GM21717 (cell line): ENCODE data around the gene SPTLC3.

Source experiments
- ATAC-seq: cut with Tn5 transposase; IDR thresholded peaks from one replicate; pipeline ENCODE4 v1.9.1; 2021; ENCODE audit warnings: mild to moderate bottlenecking, moderate library complexity; ENCODE audit not compliant: unreplicated experiment

The SPTLC3 gene

DNA sequence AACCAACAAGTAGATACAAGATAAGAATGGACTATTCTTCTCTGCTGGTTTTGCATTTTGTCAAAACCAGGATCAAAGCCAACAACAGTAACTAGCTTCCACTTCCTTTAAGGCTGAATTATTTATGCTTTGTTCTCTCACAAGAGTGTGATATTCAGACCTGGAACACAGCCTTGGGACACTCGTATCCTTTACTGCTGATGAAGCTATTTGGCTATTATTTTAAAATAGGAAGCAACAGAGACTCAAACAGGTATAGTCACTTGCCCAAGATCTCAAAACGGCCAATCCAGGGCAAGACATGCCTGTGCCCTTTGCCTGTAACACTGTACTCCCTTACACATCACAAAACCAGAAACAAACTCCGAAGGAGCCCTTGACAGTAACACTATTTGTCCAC lies 19.9 kb downstream of the SPTLC3 start:
- ATAC-seq, result no peak

DNA sequence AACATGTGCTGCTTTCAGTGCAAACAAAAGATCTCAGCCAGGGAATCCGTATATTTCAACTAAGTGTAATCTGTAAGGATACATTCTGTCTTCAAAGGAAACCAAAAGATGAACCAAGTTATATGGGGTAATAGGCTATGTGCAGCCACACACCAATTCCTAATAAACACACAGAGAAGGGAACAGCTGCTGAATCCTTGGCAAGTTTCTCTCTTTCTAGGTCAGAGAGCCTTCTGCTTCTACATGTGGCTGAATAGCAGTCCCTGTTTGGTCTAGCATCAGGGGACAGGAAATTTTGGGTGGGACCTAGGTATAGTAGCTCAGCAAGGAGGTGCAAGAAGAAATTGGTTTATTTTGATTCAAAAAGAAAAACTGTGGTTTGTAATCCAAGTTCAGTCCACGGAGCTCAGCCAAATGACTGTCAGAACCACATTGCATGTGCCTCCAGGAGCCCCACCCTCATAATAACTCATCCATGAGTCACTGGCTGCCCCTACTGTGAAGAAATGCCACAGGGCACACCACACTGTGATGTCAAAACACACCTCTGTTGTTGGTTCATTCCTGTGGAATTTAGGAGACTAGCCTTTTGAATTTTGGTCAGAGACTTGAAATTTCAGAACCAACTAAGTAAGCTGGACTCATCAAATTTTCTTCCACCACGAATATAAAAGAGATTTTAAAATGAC lies 21.1 kb downstream of the SPTLC3 start:
- ATAC-seq, result no peak

DNA sequence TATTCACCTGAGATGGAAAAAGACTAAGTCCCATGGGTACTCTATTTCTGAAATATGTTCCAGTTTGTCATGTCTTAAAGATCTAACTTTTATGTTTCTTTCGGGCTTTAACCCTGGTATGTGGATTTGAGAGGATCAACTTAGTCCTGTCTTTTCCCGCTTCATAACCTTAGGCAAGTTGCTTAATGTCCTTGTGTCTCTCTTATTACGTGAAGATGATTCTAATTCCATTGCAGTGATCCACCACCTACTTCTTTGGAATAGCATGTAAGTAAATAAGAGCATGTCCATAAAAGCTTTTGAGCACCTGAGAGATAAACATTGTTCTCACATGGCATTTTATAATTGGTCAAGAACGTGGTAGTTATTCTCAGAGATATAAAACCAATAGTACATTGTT lies 23.0 kb downstream of the SPTLC3 start:
- no peak for ATAC-seq

DNA sequence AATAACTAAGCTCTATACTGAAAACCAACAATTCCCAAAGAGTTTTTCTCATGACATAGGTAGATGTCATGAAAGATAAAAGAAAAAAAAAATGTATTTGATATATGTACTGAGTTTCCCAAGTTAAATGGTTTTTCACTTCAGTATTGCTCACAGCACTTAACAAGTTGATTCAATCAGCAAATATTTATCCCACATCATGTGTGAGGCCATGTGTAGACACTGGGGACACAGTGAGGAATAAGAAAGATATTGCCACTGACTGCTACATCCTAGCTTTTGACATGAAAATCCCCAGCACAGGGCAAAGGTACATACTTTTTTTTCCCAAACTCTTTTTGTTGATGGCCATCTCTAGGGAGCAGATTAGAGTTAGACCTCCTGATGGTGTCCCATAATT lies 25.3 kb downstream of the SPTLC3 start:
- no peak for ATAC-seq

DNA sequence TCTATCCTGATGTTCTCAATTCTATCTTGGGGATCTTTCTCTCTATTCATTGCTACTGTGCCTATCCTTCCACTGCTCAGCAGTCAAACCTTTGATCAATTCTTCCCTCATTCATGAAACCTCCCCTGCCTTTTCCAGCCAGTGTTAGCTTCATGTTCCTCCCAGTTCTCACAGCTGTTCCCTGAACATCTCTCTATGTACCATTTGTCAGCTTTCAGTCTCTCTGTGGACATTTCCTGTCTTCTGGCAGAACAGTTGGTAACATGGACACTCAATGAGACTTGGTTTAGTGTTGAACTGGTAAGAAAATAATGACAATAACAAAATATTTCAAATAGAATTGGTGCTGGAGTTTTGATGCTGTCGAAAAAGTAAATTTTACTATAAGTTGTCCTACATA lies 26.2 kb downstream of the SPTLC3 start:
- ATAC-seq, result no peak

DNA sequence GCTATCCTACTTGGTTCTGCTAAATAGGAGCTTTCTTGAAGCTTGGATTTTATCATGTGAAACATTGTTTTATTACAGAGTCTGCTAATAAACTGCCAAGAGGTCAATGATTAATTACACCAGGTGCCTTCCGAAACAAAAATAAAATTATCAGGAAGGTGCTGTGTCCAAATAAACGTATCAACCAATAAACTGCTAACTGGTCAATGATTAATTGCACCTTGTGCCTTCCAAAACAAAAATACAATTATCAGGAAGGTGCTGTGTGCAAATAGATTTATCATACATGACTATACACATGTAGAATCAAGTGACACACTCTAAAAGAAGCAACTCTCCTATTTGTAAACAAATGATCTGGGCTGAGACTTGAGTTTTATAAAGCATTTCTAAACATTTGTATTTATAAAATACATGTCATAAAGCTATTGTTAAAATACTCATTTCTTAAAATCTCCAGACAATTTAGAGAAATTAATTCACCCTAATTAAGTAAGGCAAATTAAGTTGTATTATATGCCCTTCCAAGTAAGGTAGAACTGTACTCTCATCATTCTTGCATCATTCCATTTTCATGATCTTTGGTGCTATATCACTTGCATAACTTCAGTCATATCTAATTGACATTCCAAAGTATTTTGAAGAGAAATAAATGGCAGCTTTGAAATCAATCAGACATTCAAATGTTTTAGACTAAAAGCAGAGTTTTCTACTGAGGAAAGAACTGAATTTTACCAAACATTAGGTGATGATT lies 26.8 kb downstream of the SPTLC3 start:
- ATAC-seq, result no peak

DNA sequence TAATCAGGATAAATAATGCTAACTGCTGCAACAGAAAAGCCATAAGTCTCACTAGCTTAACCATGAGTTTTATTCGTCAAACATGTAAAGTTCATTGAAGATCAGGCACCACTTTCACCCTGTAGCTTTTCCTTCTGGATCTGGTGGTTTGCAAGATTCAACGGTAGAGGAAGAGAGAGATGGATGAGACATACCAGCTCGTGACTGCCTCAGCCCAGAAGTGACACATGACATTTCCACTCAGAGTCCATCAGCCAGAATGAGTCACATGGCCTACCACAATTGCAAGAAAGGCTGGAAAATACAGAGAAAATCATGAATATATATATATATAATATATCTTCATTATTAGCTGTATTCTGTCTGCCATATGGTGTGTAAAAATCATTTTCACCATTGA lies 29.0 kb downstream of the SPTLC3 start:
- ATAC-seq, result no peak

DNA sequence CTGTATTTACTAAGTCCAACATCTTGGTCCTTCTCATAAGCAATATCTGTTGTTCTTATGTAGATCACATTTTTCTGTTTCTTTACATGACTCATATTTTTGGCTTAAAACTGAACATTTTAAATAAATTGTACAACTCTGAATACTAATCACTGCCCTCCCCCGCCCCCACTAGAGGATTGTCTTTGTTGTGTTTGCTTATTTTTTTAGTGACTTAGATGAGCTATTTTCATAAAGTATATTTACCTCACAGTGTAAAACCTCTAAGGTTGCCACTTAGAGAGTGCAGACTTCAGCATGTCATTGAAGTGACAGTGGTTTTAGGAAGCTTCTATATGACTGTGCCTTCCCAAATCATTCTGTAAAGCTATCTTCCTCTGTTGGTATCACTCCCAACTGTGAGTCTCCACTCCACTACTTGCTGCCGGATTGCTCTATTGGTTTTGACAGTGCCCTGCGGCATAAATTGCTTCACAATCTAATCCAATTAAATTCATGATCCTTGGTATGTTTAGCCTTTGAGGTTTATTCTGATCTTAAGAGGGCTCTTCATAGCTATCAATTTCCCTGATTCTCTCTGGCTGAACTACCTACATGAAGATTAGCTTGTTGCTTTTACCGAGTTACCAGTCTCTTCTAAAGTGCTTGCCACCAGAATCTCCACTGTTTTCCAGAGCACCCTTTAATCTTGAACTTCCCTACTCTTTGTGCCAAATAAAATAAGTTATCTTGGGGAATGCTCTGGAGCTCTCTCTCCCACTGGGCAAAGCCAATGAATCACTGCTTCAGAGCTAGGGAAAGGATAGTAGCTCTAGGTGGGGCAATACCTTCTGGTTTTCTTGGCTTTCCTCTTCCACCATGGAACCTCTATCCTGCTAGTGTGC lies 33.0 kb downstream of the SPTLC3 start:
- no peak for ATAC-seq

DNA sequence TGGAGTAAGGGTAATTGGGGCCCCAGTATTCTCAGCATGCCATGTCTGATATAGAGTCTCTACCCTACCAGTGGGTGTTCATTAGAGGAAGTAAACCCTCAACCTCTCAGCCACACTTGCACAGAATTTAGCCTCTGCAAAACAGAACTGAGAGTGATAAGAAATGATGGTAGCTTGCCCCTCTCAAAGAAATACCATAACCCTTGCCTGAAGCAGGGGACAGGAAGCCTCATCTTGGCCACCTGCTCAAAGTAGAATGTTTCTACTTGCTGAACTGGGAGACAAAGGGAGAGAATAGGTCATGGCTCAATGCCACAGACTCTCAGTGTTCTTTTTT lies 33.7 kb downstream of the SPTLC3 start:
- no peak for ATAC-seq

DNA sequence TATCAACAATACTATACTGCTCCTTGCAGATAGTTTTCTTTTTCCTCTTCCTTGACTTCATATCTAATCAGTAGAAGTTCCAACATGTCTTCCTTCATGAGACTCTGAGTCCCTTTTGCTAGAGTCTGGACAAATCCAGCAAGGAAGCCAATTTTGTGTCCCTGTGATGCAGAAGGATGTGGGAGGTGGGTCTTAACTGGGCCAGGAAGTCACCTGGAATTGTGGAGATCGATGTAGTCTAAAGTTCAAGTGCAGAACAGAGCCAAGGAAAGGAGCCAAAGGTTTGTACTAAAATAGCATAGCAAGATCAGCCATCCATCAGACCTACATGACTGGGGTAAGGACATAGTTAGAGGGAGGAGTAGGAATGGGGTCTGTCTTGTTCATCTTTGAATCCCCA lies 37.6 kb downstream of the SPTLC3 start:
- no peak for ATAC-seq

DNA sequence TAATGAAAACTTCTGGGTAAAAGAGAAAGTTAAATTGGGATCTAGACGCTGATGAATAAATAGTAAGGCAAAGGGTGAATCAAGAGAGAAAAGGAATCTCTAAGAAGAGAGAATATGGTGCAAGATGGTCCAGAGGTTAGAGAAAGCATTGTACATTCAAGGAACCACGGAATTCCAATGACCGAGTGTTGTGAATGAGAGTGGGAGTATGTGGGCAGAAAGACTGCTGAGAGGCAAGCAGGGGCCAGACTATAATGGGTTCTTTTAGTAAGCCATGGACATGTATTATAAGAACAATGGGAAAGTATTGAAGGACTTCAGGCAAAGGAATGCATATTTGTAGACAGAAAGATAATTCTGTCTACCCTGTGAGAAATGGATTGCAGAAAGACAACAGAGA lies 45.2 kb downstream of the SPTLC3 start:
- no peak for ATAC-seq

DNA sequence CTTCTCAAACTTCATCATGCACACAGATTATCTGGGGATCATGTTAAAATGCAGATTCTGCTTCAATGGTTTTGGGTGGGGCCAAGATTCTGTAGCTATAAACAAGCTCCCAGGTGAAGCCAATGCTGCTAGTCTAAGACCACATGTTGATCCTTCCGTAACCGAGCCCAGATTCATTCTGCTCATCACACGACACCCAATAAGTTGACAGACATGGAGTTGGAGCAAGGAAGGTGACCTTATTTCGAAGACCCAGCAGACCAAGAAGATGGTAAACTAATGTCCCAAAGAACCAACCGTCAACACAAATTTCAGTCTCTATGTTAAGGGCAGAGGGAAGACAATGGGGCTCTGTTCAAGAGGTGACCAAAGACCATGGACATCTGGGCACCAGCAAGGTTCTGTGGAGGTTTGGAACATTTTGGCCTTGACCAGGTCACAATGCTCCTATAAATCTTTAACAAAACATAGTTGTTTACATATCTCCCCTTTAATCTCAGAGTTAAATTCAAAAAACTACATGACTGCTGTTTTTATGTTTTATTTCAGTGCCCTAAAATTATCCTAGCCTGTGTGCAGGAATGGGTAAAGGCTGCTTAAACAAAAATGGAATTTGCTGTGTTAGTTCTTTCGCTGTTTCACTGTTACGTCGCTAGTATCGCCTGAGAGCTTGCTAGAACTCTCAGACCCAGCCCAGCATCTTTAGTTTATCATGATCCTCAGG lies 50.1 kb downstream of the SPTLC3 start:
- no peak for ATAC-seq

DNA sequence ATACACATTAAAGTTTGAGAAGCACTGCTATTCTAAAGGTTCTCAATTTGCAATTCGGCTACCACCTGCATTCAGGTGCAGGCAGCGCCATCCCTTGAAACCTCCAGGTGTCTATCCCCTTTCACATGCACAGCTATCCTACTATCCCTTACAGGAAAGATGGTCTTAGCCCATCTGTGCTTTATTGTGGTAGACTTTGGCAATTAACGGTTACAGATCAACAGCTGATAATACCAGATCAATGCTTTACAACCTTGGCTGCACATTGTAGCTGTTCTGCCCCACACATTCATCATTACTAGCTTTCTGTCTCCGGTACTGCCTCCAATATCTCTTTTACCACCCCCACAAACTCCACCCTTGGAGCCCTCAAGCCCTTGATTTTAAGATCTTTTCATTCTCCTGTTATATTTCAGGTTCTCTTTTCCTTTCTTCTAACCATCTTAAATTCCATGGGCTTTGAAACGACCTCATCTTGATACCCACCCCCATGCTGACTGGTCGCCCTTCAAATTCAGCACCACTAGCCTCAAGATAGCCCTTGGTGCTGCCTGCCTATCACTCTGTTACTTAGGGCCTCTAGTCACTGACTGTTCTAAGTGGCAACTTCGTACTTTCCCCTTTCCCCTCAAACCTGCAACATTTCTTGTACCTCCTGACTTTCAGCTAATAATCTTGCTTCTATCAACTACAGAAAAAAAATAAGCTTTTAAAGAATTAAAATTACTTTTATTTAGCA lies 50.8 kb downstream of the SPTLC3 start:
- ATAC-seq, result no peak

DNA sequence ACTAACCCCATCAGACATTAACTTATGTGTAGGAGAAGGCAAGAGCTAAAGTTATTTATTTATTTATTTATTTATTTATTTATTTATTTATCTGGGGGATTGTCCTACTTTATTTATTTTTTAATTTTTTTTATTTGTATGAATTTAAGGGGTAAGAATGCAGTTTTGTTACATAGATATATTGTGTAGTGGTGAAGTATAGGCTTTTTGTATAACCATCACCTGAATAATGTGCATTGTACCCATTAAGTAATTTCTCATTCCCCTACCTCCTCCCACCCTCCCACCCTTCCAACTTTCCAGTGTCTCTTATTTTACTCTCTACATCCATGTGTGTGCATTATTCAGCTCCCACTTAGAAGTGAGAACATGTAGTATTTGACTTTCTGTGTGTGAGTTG lies 51.6 kb downstream of the SPTLC3 start:
- ATAC-seq, result no peak

DNA sequence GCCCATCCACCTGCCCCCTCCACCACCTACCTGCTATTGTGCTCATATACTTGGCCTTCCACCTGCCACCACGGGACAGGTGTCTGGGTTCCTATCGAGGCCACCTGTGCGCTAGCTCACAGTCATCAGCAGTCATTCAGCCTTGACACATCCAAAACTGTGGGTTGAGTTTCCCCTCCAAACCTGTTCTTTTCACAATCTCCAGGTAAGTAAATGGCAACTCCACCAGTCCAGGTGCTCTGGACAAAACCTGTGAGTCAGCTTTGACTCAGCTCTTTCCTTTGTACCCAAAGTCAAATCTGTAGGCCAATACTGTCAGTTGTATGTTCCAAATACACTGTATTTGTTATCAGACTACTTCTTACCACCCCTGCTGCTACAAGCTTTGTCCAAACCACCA lies 52.6 kb downstream of the SPTLC3 start:
- no peak for ATAC-seq

DNA sequence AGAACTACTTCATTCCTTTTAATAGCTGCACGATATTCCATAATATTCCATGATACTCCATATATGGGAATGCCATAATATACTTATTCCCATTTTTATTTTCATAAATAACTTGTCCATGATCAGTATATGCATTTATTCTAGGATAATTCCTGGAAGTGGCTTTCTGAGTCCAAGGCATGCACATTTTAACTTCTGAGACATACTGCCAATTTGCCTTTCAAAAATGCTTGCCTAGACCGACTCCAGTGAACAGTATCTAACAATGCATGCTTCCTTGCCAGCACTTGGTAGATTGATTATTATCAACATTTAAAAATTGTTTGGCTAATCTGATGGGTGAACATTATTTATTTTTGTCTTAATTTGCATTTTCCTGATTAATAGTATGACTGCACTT lies 54.0 kb downstream of the SPTLC3 start:
- ATAC-seq, result no peak

DNA sequence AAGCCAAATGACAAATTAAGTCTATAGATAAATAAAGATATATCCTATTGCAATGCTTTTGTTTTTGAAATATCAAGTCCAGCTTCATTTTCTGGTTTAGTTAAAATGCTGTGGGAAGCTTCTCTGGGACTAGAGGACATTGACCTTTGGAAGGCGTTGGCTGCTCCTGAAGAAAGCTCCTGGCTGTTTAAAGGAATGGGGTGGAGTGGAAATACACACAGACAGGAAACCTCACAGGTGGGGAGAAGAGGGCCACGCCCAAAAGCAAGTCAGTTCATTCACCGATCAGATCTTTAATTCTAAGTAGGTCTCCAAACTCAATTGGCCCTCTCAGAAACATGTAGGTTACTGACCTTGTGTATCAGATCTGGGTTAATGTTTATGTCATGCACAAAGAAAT lies 59.6 kb downstream of the SPTLC3 start:
- ATAC-seq, result no peak

DNA sequence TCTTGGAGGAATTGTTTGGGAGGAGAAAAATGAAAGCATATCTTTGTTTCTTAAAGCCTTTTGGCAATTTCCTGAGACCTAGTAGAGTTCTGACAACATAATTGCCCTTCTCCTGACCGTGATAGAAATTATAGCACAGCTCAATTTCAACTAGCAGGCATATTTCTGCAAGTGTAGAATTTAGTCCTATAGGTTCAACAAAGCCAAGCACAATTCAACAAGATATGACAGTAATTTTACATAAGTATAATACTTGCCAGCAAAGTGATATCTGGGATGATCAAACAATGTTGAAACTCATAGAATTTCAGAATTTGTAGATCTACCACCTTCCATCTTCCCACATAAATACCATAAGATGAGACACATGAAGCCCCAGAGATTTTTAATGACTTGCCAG lies 73.1 kb downstream of the SPTLC3 start:
- ATAC-seq, result no peak

DNA sequence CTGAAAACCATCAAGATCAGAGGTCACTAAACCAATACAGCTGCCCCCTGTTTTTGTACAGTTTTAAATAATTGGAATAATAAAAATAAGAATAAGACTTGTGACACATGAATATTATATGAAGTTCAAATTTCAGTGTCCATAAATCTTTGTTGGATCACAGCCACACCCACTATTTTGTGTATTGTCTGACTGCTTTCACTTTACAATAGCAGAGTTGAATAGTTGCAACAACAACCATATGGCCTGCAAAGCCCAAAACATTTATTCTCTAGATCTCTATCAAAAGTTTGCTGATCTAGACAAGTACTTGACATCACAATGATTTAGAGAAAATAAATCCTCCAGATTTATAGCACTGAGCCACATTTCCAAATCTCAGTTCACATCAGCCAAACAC lies 73.6 kb downstream of the SPTLC3 start:
- no peak for ATAC-seq

DNA sequence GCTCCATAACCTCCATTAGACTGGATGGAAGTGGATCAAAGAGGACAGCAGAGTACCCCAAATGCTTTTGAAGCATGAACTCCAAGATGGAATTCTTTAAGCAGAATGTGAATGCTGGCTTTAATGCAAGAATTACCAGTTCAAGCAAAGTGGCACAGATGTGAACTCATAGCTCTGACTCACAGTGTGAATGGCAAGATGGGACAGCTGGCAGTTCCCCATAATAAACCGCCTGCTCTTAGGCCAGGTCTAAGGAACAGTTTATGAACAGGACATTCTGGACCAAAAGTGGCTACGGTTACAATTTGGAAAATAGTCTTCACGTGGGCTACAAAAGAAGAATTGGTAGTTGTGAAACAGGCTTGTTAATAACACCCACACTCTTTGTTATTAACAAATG lies 76.5 kb downstream of the SPTLC3 start:
- ATAC-seq, result no peak
